Activated T-cell treated with anti-CD3 and anti-CD28 coated beads, Interleukin-2, amount 50 U/mL, for 4 hours (primary cell): ENCODE results near the gene LHB. TPM values are rescaled to one million over a fixed set of nuclear protein-coding genes. Genes with fewer than 3 reads are reported as not detected.

ENCODE experiments used
- ATAC-seq, 2 donors: fragments of 200-7000 bp; cut with Tn5 transposase; one replicate each; pipeline ENCODE4 v1.10.0; 2021
- DNase-seq: peaks from one replicate; pipeline ENCODE4 v3.0.0-alpha.2; 2020
- H3K27me3 Mint-ChIP-seq: one replicate; pipeline ENCODE4 v1.8.0; 2021; ENCODE audit warnings: low read depth, mixed read lengths
- H3K36me3 Mint-ChIP-seq: one replicate; pipeline ENCODE4 v1.8.0; 2022; ENCODE audit warnings: mixed read lengths; ENCODE audit not compliant: insufficient read depth
- H3K4me1 Mint-ChIP-seq: one replicate; pipeline ENCODE4 v1.8.0; 2021; ENCODE audit warnings: low read depth, mixed read lengths
- H3K4me3 Mint-ChIP-seq: one replicate; pipeline ENCODE4 v1.8.0; 2021; ENCODE audit warnings: mild to moderate bottlenecking, moderate library complexity, mixed read lengths
- H3K9me3 Mint-ChIP-seq: one replicate; pipeline ENCODE4 v1.8.0; 2021; ENCODE audit warnings: mixed read lengths
- total RNA-seq, 3 donors: library from RNA; stranded (reverse); gene quantifications; one replicate each; pipeline ENCODE4 v1.2.1, GENCODE V29; 2021

The LHB gene
- total RNA-seq, 3 donors from 2014 or later = not detected

GRCh38 chr19:48988860-48989259 lies 28.0 kb downstream of the LHB start:
- Mint-ChIP-seq H3K27me3 (no peaks in the 10 kb centered on the region), H3K4me3 (no peak overlapping the region), H3K36me3 (peaks cover 13% of the 10 kb centered on the region), H3K9me3 (no peaks in the 10 kb centered on the region), H3K4me1 (peaks cover 28% of the 10 kb centered on the region)
- DNase-seq (no peak), ATAC-seq (no peak)

- DNase-seq = no peak
- H3K27me3 Mint-ChIP-seq = no peaks in the 10 kb centered on the region
- peaks cover 26% of the 10 kb centered on the region for H3K4me1 Mint-ChIP-seq
- no peak overlapping the region for H3K4me3 Mint-ChIP-seq
- ATAC-seq = no peak
- H3K9me3 Mint-ChIP-seq = no peaks in the 10 kb centered on the region
- peaks cover 15% of the 10 kb centered on the region for H3K36me3 Mint-ChIP-seq
Measured at GRCh38 chr19:48988286-48988685, 28.6 kb downstream of the LHB start.

GRCh38 chr19:48987323-48987722 lies 29.6 kb downstream of the LHB start:
- H3K4me3 Mint-ChIP-seq = no peak overlapping the region
- peaks cover 17% of the 10 kb centered on the region for H3K36me3 Mint-ChIP-seq
- no peaks in the 10 kb centered on the region for H3K27me3 Mint-ChIP-seq
- H3K4me1 Mint-ChIP-seq = peaks cover 23% of the 10 kb centered on the region
- ATAC-seq (no peak), DNase-seq (no peak)
- H3K9me3 Mint-ChIP-seq = no peaks in the 10 kb centered on the region

- Mint-ChIP-seq H3K36me3 (peaks cover 19% of the 10 kb centered on the region), H3K9me3 (no peaks in the 10 kb centered on the region), H3K4me3 (no peak overlapping the region), H3K4me1 (peaks cover 17% of the 10 kb centered on the region), H3K27me3 (no peaks in the 10 kb centered on the region)
- no peak for DNase-seq
- ATAC-seq = no peak
Measured at GRCh38 chr19:48986211-48986610, 30.7 kb downstream of the LHB start.

- ATAC-seq (no peak), DNase-seq (no peak)
- Mint-ChIP-seq H3K4me3 (no peak overlapping the region), H3K4me1 (peaks cover 12% of the 10 kb centered on the region), H3K9me3 (no peaks in the 10 kb centered on the region), H3K36me3 (peaks cover 17% of the 10 kb centered on the region), H3K27me3 (no peaks in the 10 kb centered on the region)
Measured at GRCh38 chr19:48985711-48986110, 31.2 kb downstream of the LHB start.

- no peaks in the 10 kb centered on the region for H3K9me3 Mint-ChIP-seq
- ATAC-seq = no peak
- H3K4me1 Mint-ChIP-seq = peaks cover under 1% of the 10 kb centered on the region
- no peaks in the 10 kb centered on the region for H3K27me3 Mint-ChIP-seq
- H3K4me3 Mint-ChIP-seq = no peak overlapping the region
- no peak for DNase-seq
- H3K36me3 Mint-ChIP-seq = peaks cover 13% of the 10 kb centered on the region
Measured at GRCh38 chr19:48982280-48982679, 34.6 kb downstream of the LHB start.

- Mint-ChIP-seq H3K4me3 (no peak overlapping the region), H3K27me3 (no peaks in the 10 kb centered on the region), H3K36me3 (peaks cover 12% of the 10 kb centered on the region), H3K4me1 (no peaks in the 10 kb centered on the region), H3K9me3 (no peaks in the 10 kb centered on the region)
- DNase-seq (no peak), ATAC-seq (no peak)
Measured at GRCh38 chr19:48977061-48977460, 39.8 kb downstream of the LHB start.

GRCh38 chr19:48975947-48976847 lies 40.7 kb downstream of the LHB start:
- H3K4me1 Mint-ChIP-seq = no peaks in the 10 kb centered on the region
- DNase-seq (no peak), ATAC-seq (peak; percentile 87 to 90)
- no peaks in the 10 kb centered on the region for H3K27me3 Mint-ChIP-seq
- H3K36me3 Mint-ChIP-seq = peaks cover 11% of the 10 kb centered on the region
- no peaks in the 10 kb centered on the region for H3K9me3 Mint-ChIP-seq
- no peak overlapping the region for H3K4me3 Mint-ChIP-seq

- peaks cover 10% of the 10 kb centered on the region for H3K36me3 Mint-ChIP-seq
- peaks cover 22% of the 10 kb centered on the region for H3K4me1 Mint-ChIP-seq
- peak overlapping the region; percentile 29 for H3K4me3 Mint-ChIP-seq
- no peaks in the 10 kb centered on the region for H3K9me3 Mint-ChIP-seq
- no peaks in the 10 kb centered on the region for H3K27me3 Mint-ChIP-seq
- DNase-seq (peak; percentile 85), ATAC-seq (peak; percentile 82 to 83)
Measured at GRCh38 chr19:48970923-48971395, 45.9 kb downstream of the LHB start.

GRCh38 chr19:48970139-48970766 lies 46.6 kb downstream of the LHB start:
- Mint-ChIP-seq H3K4me1 (peaks cover 29% of the 10 kb centered on the region), H3K4me3 (no peak overlapping the region), H3K27me3 (no peaks in the 10 kb centered on the region), H3K9me3 (no peaks in the 10 kb centered on the region), H3K36me3 (peaks cover 14% of the 10 kb centered on the region)
- ATAC-seq = no peak
- DNase-seq = no peak

GRCh38 chr19:48969276-48970138 lies 47.4 kb downstream of the LHB start:
- no peaks in the 10 kb centered on the region for H3K9me3 Mint-ChIP-seq
- no peaks in the 10 kb centered on the region for H3K27me3 Mint-ChIP-seq
- DNase-seq (no peak), ATAC-seq (no peak)
- H3K36me3 Mint-ChIP-seq = peaks cover 14% of the 10 kb centered on the region
- H3K4me1 Mint-ChIP-seq = peaks cover 32% of the 10 kb centered on the region
- H3K4me3 Mint-ChIP-seq = no peak overlapping the region

- H3K27me3 Mint-ChIP-seq = no peaks in the 10 kb centered on the region
- peaks cover 14% of the 10 kb centered on the region for H3K36me3 Mint-ChIP-seq
- no peak overlapping the region for H3K4me3 Mint-ChIP-seq
- ATAC-seq = no peak
- H3K9me3 Mint-ChIP-seq = no peaks in the 10 kb centered on the region
- peaks cover 39% of the 10 kb centered on the region for H3K4me1 Mint-ChIP-seq
- DNase-seq = no peak
Measured at GRCh38 chr19:48968813-48969218, 48.1 kb downstream of the LHB start.

GRCh38 chr19:48968179-48968661 lies 48.7 kb downstream of the LHB start:
- DNase-seq (no peak), ATAC-seq (no peak)
- Mint-ChIP-seq H3K27me3 (no peaks in the 10 kb centered on the region), H3K36me3 (peaks cover 14% of the 10 kb centered on the region), H3K9me3 (no peaks in the 10 kb centered on the region), H3K4me1 (peaks cover 45% of the 10 kb centered on the region), H3K4me3 (no peak overlapping the region)
